ENCODE data around the gene DUSP10.

DUSP10 gene

DNA sequence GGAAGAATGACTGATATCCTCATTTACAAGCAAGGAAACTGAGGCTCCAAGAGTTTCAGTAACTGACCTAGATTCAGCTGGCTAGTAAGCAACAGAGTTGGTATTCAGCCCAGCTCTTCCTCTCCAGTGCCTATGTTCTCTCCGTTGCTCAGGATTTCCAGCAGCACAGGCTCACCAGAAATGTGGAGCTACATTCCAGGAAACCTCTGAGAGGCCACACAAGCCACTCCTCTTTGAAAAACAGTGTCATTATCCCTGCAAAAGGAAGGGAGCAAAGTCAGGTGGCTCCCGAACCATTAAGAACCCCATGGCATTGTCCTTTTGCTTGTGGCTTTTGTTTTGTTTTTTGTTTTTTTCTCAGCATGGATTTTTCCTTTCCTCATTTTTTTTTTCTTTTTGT, 40.6 kb upstream of the DUSP10 start:
- H3K4me1 ChIP-seq (ENCODE audit: control extremely low read depth in 1 of 4, control insufficient read depth in 4 of 4, insufficient read depth in 4 of 4, low read length in 3 of 4): peaks cover 21 to 48% (median 36%) of the 10 kb centered on the region in 4 experiments
- CTCF ChIA-PET: interaction anchor here (1.4 to 2.1 kb wide), 2 partner anchors 12 to 46 kb away, joined by 3 to 7 read pairs; no protein-coding TSS in a partner anchor

DNA sequence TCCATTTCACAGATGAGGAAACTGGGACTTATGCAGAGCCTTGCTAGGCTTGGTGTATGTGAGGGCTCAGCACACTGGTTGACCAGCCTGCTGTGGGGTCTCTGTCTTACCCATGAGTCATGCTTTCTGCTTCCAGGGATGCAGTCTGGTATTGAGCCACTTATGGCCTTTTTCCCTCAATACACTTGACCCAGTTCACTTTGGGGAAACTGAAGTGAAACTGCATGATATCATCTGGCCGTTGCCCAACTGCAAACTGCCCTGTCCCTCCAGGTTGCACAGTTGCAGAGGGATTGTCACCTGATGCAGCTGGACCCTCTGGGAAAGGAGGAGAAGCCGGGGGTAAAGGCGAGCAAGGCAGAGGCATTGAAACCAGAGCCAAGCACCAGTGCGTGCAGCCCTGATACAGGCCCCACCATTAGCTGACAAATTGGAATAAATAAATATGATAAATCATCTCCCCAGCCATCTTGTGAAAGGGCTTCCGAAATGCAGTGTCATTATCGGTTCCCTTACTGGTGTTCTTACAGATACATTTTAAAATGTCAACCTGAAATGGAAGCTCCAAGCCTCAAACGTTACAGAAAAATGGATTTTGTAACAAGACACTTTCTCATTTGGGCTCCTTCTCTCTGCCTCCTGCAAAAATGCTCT, 39.3 kb upstream of the DUSP10 start:
- Histone ChIP-seq H3K4me3 (ENCODE audit: control insufficient read depth in 1 of 7, extremely low read depth in 1 of 7, insufficient read depth in 4 of 7, low read depth in 2 of 7, low read length in 6 of 7) (no peak overlapping the region), H3K9me3 (ENCODE audit: control extremely low read depth in 1 of 5, control insufficient read depth in 4 of 5, insufficient read depth in 2 of 5, low read depth in 1 of 5, low read length in 4 of 5) (no peaks in the 10 kb centered on the region), H3K4me1 (ENCODE audit: control extremely low read depth in 1 of 4, control insufficient read depth in 4 of 4, insufficient read depth in 4 of 4, low read length in 3 of 4) (peaks cover 30 to 60% (median 48%) of the 10 kb centered on the region in 4 experiments), H3K27me3 (replicated peaks in 2 of 5; ENCODE audit: control insufficient read depth in 4 of 5, insufficient read depth in 5 of 5, low read length in 4 of 5) (no peaks in the 10 kb centered on the region), H3K27ac (ENCODE audit: insufficient read depth in 1 of 2, low read depth in 1 of 2, low read length in 2 of 2, poor library complexity in 1 of 2, severe bottlenecking in 2 of 2) (no peak overlapping the region), H3K36me3 (ENCODE audit: control insufficient read depth in 4 of 4, insufficient read depth in 4 of 4, low read length in 3 of 4) (no peaks in the 10 kb centered on the region)
- POLR2A ChIA-PET: no interaction called here
- DNase-seq: no peak
- 100% methylated on average over 3 of the region's 7 CpGs for WGBS (ENCODE audit: insufficient coverage)
- CTCF ChIA-PET: interaction anchor here (1.4 to 2.1 kb wide), 2 partner anchors 11 to 48 kb away, joined by 3 to 7 read pairs; no protein-coding TSS in a partner anchor

More for the DNA sequence above, 40.6 kb upstream of the DUSP10 start:
- 90% methylated on average over 1 of the region's 2 CpGs for WGBS (ENCODE audit: insufficient coverage)
- H3K27me3 ChIP-seq (replicated peaks in 2 of 5; ENCODE audit: control insufficient read depth in 4 of 5, insufficient read depth in 5 of 5, low read length in 4 of 5): no peaks in the 10 kb centered on the region
- POLR2A ChIA-PET: interaction anchor here (0.7 kb wide), 1 partner anchor 25 kb away, joined by 3 read pairs; no protein-coding TSS in a partner anchor
- no peaks in the 10 kb centered on the region for H3K9me3 ChIP-seq (ENCODE audit: control extremely low read depth in 1 of 5, control insufficient read depth in 4 of 5, insufficient read depth in 2 of 5, low read depth in 1 of 5, low read length in 4 of 5)
- H3K27ac ChIP-seq (ENCODE audit: insufficient read depth in 1 of 2, low read depth in 1 of 2, low read length in 2 of 2, poor library complexity in 1 of 2, severe bottlenecking in 2 of 2): no peak overlapping the region
- H3K36me3 ChIP-seq (ENCODE audit: control insufficient read depth in 4 of 4, insufficient read depth in 4 of 4, low read length in 3 of 4): no peaks in the 10 kb centered on the region
- no peak overlapping the region for H3K4me3 ChIP-seq (ENCODE audit: control insufficient read depth in 1 of 7, extremely low read depth in 1 of 7, insufficient read depth in 4 of 7, low read depth in 2 of 7, low read length in 6 of 7)
- no peak for DNase-seq

DNA sequence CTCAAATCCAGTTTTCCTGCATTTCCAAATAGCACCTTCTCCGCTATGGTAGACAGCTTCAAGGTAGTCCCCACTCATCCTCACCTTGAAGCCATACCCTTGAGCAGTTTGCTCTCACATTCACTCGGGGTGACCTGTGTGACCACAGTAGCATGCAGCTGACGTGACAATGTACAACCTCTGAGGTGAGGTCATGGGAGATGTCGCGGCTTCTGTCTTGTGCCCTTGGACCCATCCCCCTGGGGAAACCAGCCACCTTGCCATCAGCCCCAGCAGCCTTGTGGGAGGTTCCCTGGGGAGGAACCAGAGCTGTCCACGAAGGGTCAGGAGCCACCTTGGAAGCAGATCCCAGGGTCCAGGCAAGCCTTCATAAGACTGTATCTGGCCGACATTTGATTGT, 38.3 kb upstream of the DUSP10 start:
- no peak for DNase-seq
- H3K4me3 ChIP-seq (ENCODE audit: control insufficient read depth in 1 of 7, extremely low read depth in 1 of 7, insufficient read depth in 4 of 7, low read depth in 2 of 7, low read length in 6 of 7): no peak overlapping the region
- CTCF ChIA-PET: interaction anchor here (1.2 to 3.0 kb wide), 2 partner anchors 11 to 39 kb away, joined by 4 to 14 read pairs; no protein-coding TSS in a partner anchor
- H3K4me1 ChIP-seq (ENCODE audit: control extremely low read depth in 1 of 4, control insufficient read depth in 4 of 4, insufficient read depth in 4 of 4, low read length in 3 of 4): peaks cover 30 to 69% (median 49%) of the 10 kb centered on the region in 4 experiments
- no peak overlapping the region for H3K27ac ChIP-seq (ENCODE audit: insufficient read depth in 1 of 2, low read depth in 1 of 2, low read length in 2 of 2, poor library complexity in 1 of 2, severe bottlenecking in 2 of 2)
- WGBS (ENCODE audit: insufficient coverage): 97% methylated on average over 7 of the region's 7 CpGs
- no peaks in the 10 kb centered on the region for H3K36me3 ChIP-seq (ENCODE audit: control insufficient read depth in 4 of 4, insufficient read depth in 4 of 4, low read length in 3 of 4)
- POLR2A ChIA-PET: no interaction called here
- no peaks in the 10 kb centered on the region for H3K27me3 ChIP-seq (replicated peaks in 2 of 5; ENCODE audit: control insufficient read depth in 4 of 5, insufficient read depth in 5 of 5, low read length in 4 of 5)
- H3K9me3 ChIP-seq (ENCODE audit: control extremely low read depth in 1 of 5, control insufficient read depth in 4 of 5, insufficient read depth in 2 of 5, low read depth in 1 of 5, low read length in 4 of 5): no peaks in the 10 kb centered on the region

DNA sequence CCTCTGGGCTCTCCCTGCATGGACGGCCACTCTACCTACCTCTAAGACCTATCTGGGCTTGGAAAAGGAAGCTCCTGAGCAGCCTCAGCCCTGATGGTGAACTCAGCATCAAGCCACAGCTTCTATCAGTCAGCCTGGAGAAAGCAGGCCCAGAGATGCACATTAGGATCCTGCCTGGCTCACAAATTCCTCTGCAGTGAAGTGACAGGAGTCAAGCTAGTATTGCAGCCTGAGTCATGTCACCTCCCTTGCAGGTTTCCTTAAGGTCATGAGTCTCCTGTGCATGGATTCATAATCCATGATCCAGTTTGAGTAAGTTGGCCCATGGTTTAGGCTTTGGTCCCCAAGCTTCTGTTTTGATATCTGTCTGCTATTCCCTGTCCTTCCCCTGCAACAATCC, 37.9 kb upstream of the DUSP10 start:
- CTCF ChIA-PET: interaction anchor here (0.6 to 3.0 kb wide), 4 partner anchors 11 to 148 kb away, joined by 3 to 14 read pairs (median 4); no protein-coding TSS in a partner anchor
- no peak overlapping the region for H3K27ac ChIP-seq (ENCODE audit: insufficient read depth in 1 of 2, low read depth in 1 of 2, low read length in 2 of 2, poor library complexity in 1 of 2, severe bottlenecking in 2 of 2)
- no peaks in the 10 kb centered on the region for H3K27me3 ChIP-seq (replicated peaks in 2 of 5; ENCODE audit: control insufficient read depth in 4 of 5, insufficient read depth in 5 of 5, low read length in 4 of 5)
- 80% methylated on average over 1 of the region's 1 CpG for WGBS (ENCODE audit: insufficient coverage)
- no peaks in the 10 kb centered on the region for H3K9me3 ChIP-seq (ENCODE audit: control extremely low read depth in 1 of 5, control insufficient read depth in 4 of 5, insufficient read depth in 2 of 5, low read depth in 1 of 5, low read length in 4 of 5)
- no peaks in the 10 kb centered on the region for H3K36me3 ChIP-seq (ENCODE audit: control insufficient read depth in 4 of 4, insufficient read depth in 4 of 4, low read length in 3 of 4)
- POLR2A ChIA-PET: no interaction called here
- DNase-seq: no peak
- peaks cover 30 to 69% (median 49%) of the 10 kb centered on the region in 4 experiments for H3K4me1 ChIP-seq (ENCODE audit: control extremely low read depth in 1 of 4, control insufficient read depth in 4 of 4, insufficient read depth in 4 of 4, low read length in 3 of 4)
- H3K4me3 ChIP-seq (ENCODE audit: control insufficient read depth in 1 of 7, extremely low read depth in 1 of 7, insufficient read depth in 4 of 7, low read depth in 2 of 7, low read length in 6 of 7): no peak overlapping the region

DNA sequence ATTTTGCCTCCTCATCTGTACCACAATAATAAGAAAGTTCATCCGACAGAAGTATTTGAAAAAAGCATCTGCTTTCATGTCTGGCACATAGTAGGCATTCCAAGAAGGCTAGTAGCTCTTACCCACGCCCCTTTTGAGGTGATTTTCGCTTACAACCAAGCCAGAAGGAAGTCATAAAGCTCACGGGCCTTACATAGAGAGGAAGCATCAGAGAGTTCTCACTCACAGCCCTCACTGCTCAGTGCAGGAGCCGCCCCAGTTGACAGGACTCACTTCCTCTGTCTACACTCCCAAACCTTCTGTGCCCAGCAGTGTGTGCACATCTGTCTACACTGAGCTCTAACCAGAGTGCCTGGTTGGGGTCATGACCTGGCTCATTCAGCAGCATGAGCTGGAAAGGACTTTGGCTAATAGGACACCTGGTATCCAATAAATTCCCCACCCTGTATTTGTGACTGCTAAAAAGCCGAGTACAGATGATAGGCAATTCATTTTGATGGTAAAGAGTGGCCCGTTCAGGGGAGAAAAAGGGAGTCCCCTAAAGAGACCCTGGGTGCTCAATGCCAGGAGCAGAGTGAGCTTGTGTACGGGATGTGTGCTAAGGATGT, 36.8 kb upstream of the DUSP10 start:
- peak in 2 of 3 donors; percentile 68 to 78 for DNase-seq
- Histone ChIP-seq H3K27me3 (replicated peaks in 2 of 5; ENCODE audit: control insufficient read depth in 4 of 5, insufficient read depth in 5 of 5, low read length in 4 of 5) (no peaks in the 10 kb centered on the region), H3K9me3 (ENCODE audit: control extremely low read depth in 1 of 5, control insufficient read depth in 4 of 5, insufficient read depth in 2 of 5, low read depth in 1 of 5, low read length in 4 of 5) (no peaks in the 10 kb centered on the region), H3K36me3 (ENCODE audit: control insufficient read depth in 4 of 4, insufficient read depth in 4 of 4, low read length in 3 of 4) (no peaks in the 10 kb centered on the region), H3K27ac (ENCODE audit: insufficient read depth in 1 of 2, low read depth in 1 of 2, low read length in 2 of 2, poor library complexity in 1 of 2, severe bottlenecking in 2 of 2) (no peak overlapping the region), H3K4me3 (ENCODE audit: control insufficient read depth in 1 of 7, extremely low read depth in 1 of 7, insufficient read depth in 4 of 7, low read depth in 2 of 7, low read length in 6 of 7) (no peak overlapping the region), H3K4me1 (ENCODE audit: control extremely low read depth in 1 of 4, control insufficient read depth in 4 of 4, insufficient read depth in 4 of 4, low read length in 3 of 4) (peaks cover 21 to 61% (median 41%) of the 10 kb centered on the region in 4 experiments)
- CTCF ChIA-PET: interaction anchor here (0.8 to 3.0 kb wide), 4 partner anchors 10 to 23 kb away, joined by 3 to 14 read pairs (median 4); no protein-coding TSS in a partner anchor
- POLR2A ChIA-PET: no interaction called here
- 23% methylated on average over 5 of the region's 8 CpGs for WGBS (ENCODE audit: insufficient coverage)

DNA sequence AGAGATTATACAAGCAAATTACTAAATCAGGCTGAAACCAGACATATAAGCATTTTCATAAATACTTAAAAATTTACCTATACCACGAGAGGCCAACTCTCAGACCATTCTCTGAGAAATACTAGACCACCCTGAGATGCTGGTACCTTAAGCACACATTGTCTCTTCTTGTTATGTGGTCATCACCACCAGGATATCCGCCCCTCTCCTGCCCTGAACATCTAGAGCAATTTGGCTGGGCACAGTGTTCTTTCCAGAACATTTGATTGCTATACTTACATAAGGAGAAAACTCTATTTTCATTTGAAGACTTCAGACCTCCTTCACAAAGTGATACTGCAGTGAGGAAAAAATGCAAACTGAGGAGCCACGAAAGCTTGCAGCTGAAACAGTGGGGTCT, 36.2 kb upstream of the DUSP10 start:
- H3K36me3 ChIP-seq (ENCODE audit: control insufficient read depth in 4 of 4, insufficient read depth in 4 of 4, low read length in 3 of 4): no peaks in the 10 kb centered on the region
- no peak overlapping the region for H3K27ac ChIP-seq (ENCODE audit: insufficient read depth in 1 of 2, low read depth in 1 of 2, low read length in 2 of 2, poor library complexity in 1 of 2, severe bottlenecking in 2 of 2)
- H3K9me3 ChIP-seq (ENCODE audit: control extremely low read depth in 1 of 5, control insufficient read depth in 4 of 5, insufficient read depth in 2 of 5, low read depth in 1 of 5, low read length in 4 of 5): no peaks in the 10 kb centered on the region
- no peak for DNase-seq
- WGBS (ENCODE audit: insufficient coverage): 73% methylated on average over 3 of the region's 3 CpGs
- H3K27me3 ChIP-seq (replicated peaks in 2 of 5; ENCODE audit: control insufficient read depth in 4 of 5, insufficient read depth in 5 of 5, low read length in 4 of 5): no peaks in the 10 kb centered on the region
- peak overlapping the region in 2 of 7 experiments; percentile 16 to 17 for H3K4me3 ChIP-seq (ENCODE audit: control insufficient read depth in 1 of 7, extremely low read depth in 1 of 7, insufficient read depth in 4 of 7, low read depth in 2 of 7, low read length in 6 of 7)
- ChIA-PET CTCF (interaction anchor here (0.8 to 3.0 kb wide), 4 partner anchors 9 to 23 kb away, joined by 3 to 14 read pairs (median 4); no protein-coding TSS in a partner anchor), POLR2A (no interaction called here)
- H3K4me1 ChIP-seq (ENCODE audit: control extremely low read depth in 1 of 4, control insufficient read depth in 4 of 4, insufficient read depth in 4 of 4, low read length in 3 of 4): peaks cover 16 to 56% (median 36%) of the 10 kb centered on the region in 4 experiments
